Measurements from ENCODE around the gene GABRB2. TPM values are rescaled to one million over a fixed set of nuclear protein-coding genes. Genes with fewer than 3 reads are reported as not detected.

The GABRB2 gene
- total RNA-seq, 1 donor from 2014 or later = not detected

- DNase-seq (ENCODE audit: low read depth) (no peak), FAIRE-seq (no peak)
- H3K36me3 ChIP-seq (ENCODE audit: control insufficient read depth, insufficient read depth, low read length) = no peaks in the 10 kb centered on the region
- H3K27me3 ChIP-seq (ENCODE audit: control insufficient read depth, insufficient read depth, low read length) = no peaks in the 10 kb centered on the region
- no peak for TF ChIP-seq CTCF (IDR thresholded peaks at IDR 0.05; ENCODE audit: insufficient read depth, low read length, severe bottlenecking)
- H3K4me3 ChIP-seq (ENCODE audit: low read depth, low read length) = no peak overlapping the region
These were observed 159.4 kb downstream of the GABRB2 start for GRCh38 chr5:161387121-161387520.

GRCh38 chr5:161385027-161385426, 161.5 kb downstream of the GABRB2 start:
- Histone ChIP-seq H3K4me3 (ENCODE audit: low read depth, low read length) (no peak overlapping the region), H3K27me3 (ENCODE audit: control insufficient read depth, insufficient read depth, low read length) (no peaks in the 10 kb centered on the region), H3K36me3 (ENCODE audit: control insufficient read depth, insufficient read depth, low read length) (no peaks in the 10 kb centered on the region)
- no peak for TF ChIP-seq CTCF (IDR thresholded peaks at IDR 0.05; ENCODE audit: insufficient read depth, low read length, severe bottlenecking)
- FAIRE-seq (no peak), DNase-seq (ENCODE audit: low read depth) (no peak)

- no peak for FAIRE-seq
- no peak for TF ChIP-seq CTCF (IDR thresholded peaks at IDR 0.05; ENCODE audit: insufficient read depth, low read length, severe bottlenecking)
- H3K27me3 ChIP-seq (ENCODE audit: control insufficient read depth, insufficient read depth, low read length) = no peaks in the 10 kb centered on the region
- no peak for DNase-seq (ENCODE audit: low read depth)
- no peak overlapping the region for H3K4me3 ChIP-seq (ENCODE audit: low read depth, low read length)
- no peaks in the 10 kb centered on the region for H3K36me3 ChIP-seq (ENCODE audit: control insufficient read depth, insufficient read depth, low read length)
These were observed 163.8 kb downstream of the GABRB2 start for GRCh38 chr5:161382685-161383084.

- no peak for DNase-seq (ENCODE audit: low read depth)
- Histone ChIP-seq H3K27me3 (ENCODE audit: control insufficient read depth, insufficient read depth, low read length) (no peaks in the 10 kb centered on the region), H3K4me3 (ENCODE audit: low read depth, low read length) (no peak overlapping the region), H3K36me3 (ENCODE audit: control insufficient read depth, insufficient read depth, low read length) (no peaks in the 10 kb centered on the region)
- no peak for FAIRE-seq
- TF ChIP-seq CTCF (IDR thresholded peaks at IDR 0.05; ENCODE audit: insufficient read depth, low read length, severe bottlenecking) = no peak
These were observed 166.0 kb downstream of the GABRB2 start for GRCh38 chr5:161380486-161380885.

- TF ChIP-seq CTCF (IDR thresholded peaks at IDR 0.05; ENCODE audit: insufficient read depth, low read length, severe bottlenecking) = no peak
- no peak for DNase-seq (ENCODE audit: low read depth)
- Histone ChIP-seq H3K36me3 (ENCODE audit: control insufficient read depth, insufficient read depth, low read length) (no peaks in the 10 kb centered on the region), H3K27me3 (ENCODE audit: control insufficient read depth, insufficient read depth, low read length) (no peaks in the 10 kb centered on the region), H3K4me3 (ENCODE audit: low read depth, low read length) (no peak overlapping the region)
- FAIRE-seq = no peak
These were observed 167.8 kb downstream of the GABRB2 start for GRCh38 chr5:161378701-161379100.

GRCh38 chr5:161376034-161376433, 170.5 kb downstream of the GABRB2 start:
- FAIRE-seq (no peak), DNase-seq (ENCODE audit: low read depth) (no peak)
- Histone ChIP-seq H3K27me3 (ENCODE audit: control insufficient read depth, insufficient read depth, low read length) (no peaks in the 10 kb centered on the region), H3K36me3 (ENCODE audit: control insufficient read depth, insufficient read depth, low read length) (no peaks in the 10 kb centered on the region), H3K4me3 (ENCODE audit: low read depth, low read length) (no peak overlapping the region)
- TF ChIP-seq CTCF (IDR thresholded peaks at IDR 0.05; ENCODE audit: insufficient read depth, low read length, severe bottlenecking) = no peak

Data from bronchial epithelial cell (primary cell).